Right lobe of liver (tissue), 6 donors: ENCODE results near the gene LPIN3. TPM values are rescaled to one million over a fixed set of nuclear protein-coding genes. Genes with fewer than 3 reads are reported as not detected.

Experiments used
- ATAC-seq, 4 donors: fragments of 200-7000 bp; cut with Tn5 transposase; one replicate each; pipeline ENCODE4 v1.9.1; 2020; ENCODE audit warnings: mild to moderate bottlenecking in 4 of 4, moderate library complexity in 4 of 4
- DNase-seq, 3 donors: peaks; one replicate each; pipeline ENCODE4 v3.0.0-alpha.2; 2020
- H3K27ac ChIP-seq, 3 donors: fragments of 200-600 bp; one replicate each; pipeline ENCODE4 v1.8.0; 2022
- H3K27me3 ChIP-seq, 2 donors: fragments of 200-600 bp; one replicate each; pipeline ENCODE4 v1.8.0; 2022
- H3K36me3 ChIP-seq, 4 donors: fragments of 200-600 bp; sonication (generic) in 1 of 4; one replicate each; pipeline versions ENCODE4 v1.5.1 to v1.8.0; 2017 to 2022; ENCODE audit warnings: control low read depth in 1 of 4
- H3K4me1 ChIP-seq, 4 donors: fragments of 200-600 bp; sonication (generic) in 1 of 4; one replicate each; pipeline versions ENCODE4 v1.5.1 to v1.8.0; 2017 to 2022; ENCODE audit warnings: control low read depth in 1 of 4
- H3K4me3 ChIP-seq, 3 donors: fragments of 200-600 bp; one replicate each; pipeline ENCODE4 v1.8.0; 2022
- H3K9me3 ChIP-seq, 4 donors: fragments of 200-600 bp; sonication (generic) in 1 of 4; one replicate each; pipeline versions ENCODE4 v1.5.1 to v1.8.0; 2017 to 2022; ENCODE audit warnings: control low read depth in 1 of 4
- CTCF ChIP-seq, 4 donors: fragments of 200-600 bp in 3 of 4; fragments of 450-650 bp in 1 of 4; IDR thresholded peaks; one replicate each; pipeline versions ENCODE4 v1.5.1 to v1.8.0; 2016 to 2022; ENCODE audit warnings: antibody characterized with exemption in 4 of 4, mild to moderate bottlenecking in 2 of 4
- POLR2A ChIP-seq: fragments of 450-650 bp; IDR thresholded peaks from one replicate; pipeline ENCODE4 v1.6.1; 2017; ENCODE audit warnings: antibody characterized with exemption, mild to moderate bottlenecking
- WGBS: methylation state at CpG from one replicate; pipeline ENCODE4 v1.1.6; 2018; ENCODE audit warnings: low coverage, low lambda C conversion rate; ENCODE audit not compliant: insufficient coverage; ENCODE audit errors: missing lambda C conversion rate; 5-methylcytosine and 5-hydroxymethylcytosine counted together
- intact Hi-C, 2 donors: fragments of 100-400 bp; cut with DNase I; formaldehyde crosslinking; loops; one replicate each; pipeline versions ENCODE4 v1.11.2 to v1.14.1; 2022
- total RNA-seq, 6 experiments: library from RNA; depleted of rRNA in 2 of 6; stranded (reverse); fragments of >200 nt in 2 of 6; fragmentation: NEBNext Ultra II Directional in 3 of 6; extraction: Animal tissue kit (Norgen Biotek cat#: 25700) in 3 of 6; gene quantifications; one replicate each; pipeline versions ENCODE4 v1.1.0 to v1.2.4, GENCODE V29; 2016 to 2023
- donor health status: DM: no; HTN: yes; CAD: no.
- donor health status: DM: no; HTN: no; CAD: no.
- donor health status: DM: no; HTN: no; CAD: no.
- donor health status: DM: no; HTN: yes; CAD: no.
- donor health status: DM: no; HTN: yes; CAD: no.

Gene LPIN3
- total RNA-seq, 6 experiments from 2014 or later = 8.4 to 44.7 (median 23.4) TPM

GRCh38 chr20:41339957-41340326 lies 679 bp upstream of the LPIN3 start:
- 3% methylated on average over 19 of the region's 25 CpGs for WGBS
- DNase-seq (peak; percentile 87 to 92 (median 88)), ATAC-seq (peak; percentile 83 to 86 (median 85))
- Histone ChIP-seq H3K27ac (peak overlapping the region in 2 of 3 donors; percentile 32 to 52), H3K9me3 (no peaks in the 10 kb centered on the region), H3K27me3 (no peaks in the 10 kb centered on the region), H3K36me3 (no peaks in the 10 kb centered on the region), H3K4me3 (peak overlapping the region; percentile 21 to 76 (median 61)), H3K4me1 (peaks cover 0 to 13% (median 5%) of the 10 kb centered on the region in 4 donors)
- intact Hi-C loops = loop anchor here (5.0 kb wide), 1 partner anchor 168 kb away; no protein-coding TSS in a partner anchor
- no peak for TF ChIP-seq POLR2A
- peak; percentile 99 for TF ChIP-seq CTCF (IDR thresholded peaks at IDR 0.05)

GRCh38 chr20:41342474-41343464 lies 2.1 kb downstream of the LPIN3 start:
- ATAC-seq = no peak
- H3K27me3 ChIP-seq = no peaks in the 10 kb centered on the region
- WGBS = 74% methylated on average over 7 of the region's 9 CpGs
- peaks cover 0 to 13% (median 5%) of the 10 kb centered on the region in 4 donors for H3K4me1 ChIP-seq
- no peak for TF ChIP-seq CTCF (IDR thresholded peaks at IDR 0.05)
- no peak for TF ChIP-seq POLR2A
- peaks cover 0 to 12% (median 0%) of the 10 kb centered on the region in 4 donors for H3K36me3 ChIP-seq
- H3K27ac ChIP-seq = no peak overlapping the region
- no peaks in the 10 kb centered on the region for H3K9me3 ChIP-seq
- peak in 1 of 3 donors; percentile 42 for DNase-seq
- H3K4me3 ChIP-seq = no peak overlapping the region
- intact Hi-C loops = no loop called here

- no peak for ATAC-seq
- H3K4me3 ChIP-seq = no peak overlapping the region
- TF ChIP-seq CTCF (IDR thresholded peaks at IDR 0.05) (no peak), POLR2A (no peak)
- H3K4me1 ChIP-seq = peaks cover 0 to 13% (median 4%) of the 10 kb centered on the region in 4 donors
- peaks cover 0 to 21% (median 3%) of the 10 kb centered on the region in 4 donors for H3K36me3 ChIP-seq
- intact Hi-C loops = no loop called here
- no peaks in the 10 kb centered on the region for H3K9me3 ChIP-seq
- H3K27ac ChIP-seq = no peak overlapping the region
- H3K27me3 ChIP-seq = no peaks in the 10 kb centered on the region
- 40% methylated on average over 1 of the region's 4 CpGs for WGBS
- DNase-seq = peak in 1 of 3 donors; percentile 52
These were observed 3.9 kb downstream of the LPIN3 start for GRCh38 chr20:41344477-41344876.

GRCh38 chr20:41344938-41345728 lies 4.5 kb downstream of the LPIN3 start:
- no peak for TF ChIP-seq POLR2A
- TF ChIP-seq CTCF (IDR thresholded peaks at IDR 0.05) = no peak
- Histone ChIP-seq H3K9me3 (no peaks in the 10 kb centered on the region), H3K4me3 (no peak overlapping the region), H3K27me3 (no peaks in the 10 kb centered on the region), H3K36me3 (peaks cover 0 to 28% (median 6%) of the 10 kb centered on the region in 4 donors), H3K4me1 (peaks cover 0 to 8% (median 2%) of the 10 kb centered on the region in 4 donors), H3K27ac (no peak overlapping the region)
- WGBS = 50% methylated on average over 1 of the region's 11 CpGs
- ATAC-seq = no peak
- intact Hi-C loops = no loop called here
- no peak for DNase-seq
